HL-60 (cell line): ENCODE measurements around the gene COQ8B.

Experiments
- DNase-seq, 2 experiments: peaks; one replicate each; pipeline ENCODE4 v3.0.0-alpha.2; 2010 to 2020; ENCODE audit warnings: low read depth in 1 of 2, low spot score in 1 of 2
- H3K27ac ChIP-seq: fragments of 250-450 bp; sonication (Bioruptor Pico); replicated peaks from 2 replicates; pipeline ENCODE4 v1.5.1; 2020; ENCODE audit warnings: mild to moderate bottlenecking, moderate library complexity
- H3K27me3 ChIP-seq: fragments of 250-450 bp; sonication (Bioruptor Pico); 2 replicates; pipeline ENCODE4 v1.5.1; 2021; ENCODE audit warnings: mild to moderate bottlenecking, moderate library complexity; ENCODE audit not compliant: insufficient read depth, poor library complexity, severe bottlenecking
- H3K4me3 ChIP-seq: replicated peaks from 2 replicates; pipeline ENCODE4 v1.5.1; 2011; ENCODE audit warnings: mild to moderate bottlenecking, control low read depth, low read length; ENCODE audit not compliant: insufficient read depth
- GABPA ChIP-seq: IDR thresholded peaks from 2 replicates; pipeline ENCODE4 v1.6.1; 2012; ENCODE audit warnings: low read depth
- POLR2AphosphoS5 ChIP-seq: IDR thresholded peaks from 2 replicates; pipeline ENCODE4 v1.6.1; 2012; ENCODE audit warnings: low read depth
- SPI1 ChIP-seq: IDR thresholded peaks from 2 replicates; pipeline ENCODE4 v1.6.1; 2012; ENCODE audit warnings: low read depth, mild to moderate bottlenecking, borderline replicate concordance
- TF ChIP-seq, protein P1 (sequence below): IDR thresholded peaks from one replicate; pipeline ENCODE4 v1.5.1; 2011; ENCODE audit warnings: low read length, control low read depth, inconsistent platforms; ENCODE audit not compliant: insufficient read depth
- TF ChIP-seq, protein P2 (sequence below): IDR thresholded peaks from 2 replicates; pipeline ENCODE4 v1.6.1; 2012; ENCODE audit warnings: low read depth; ENCODE audit not compliant: insufficient replicate concordance

The COQ8B gene

GRCh38 chr19:40646743-40647254, 69.9 kb downstream of the COQ8B start:
- Histone ChIP-seq H3K4me3 (no peak overlapping the region), H3K27me3 (no peaks in the 10 kb centered on the region), H3K27ac (no peak overlapping the region)
- TF ChIP-seq, protein P1, sequence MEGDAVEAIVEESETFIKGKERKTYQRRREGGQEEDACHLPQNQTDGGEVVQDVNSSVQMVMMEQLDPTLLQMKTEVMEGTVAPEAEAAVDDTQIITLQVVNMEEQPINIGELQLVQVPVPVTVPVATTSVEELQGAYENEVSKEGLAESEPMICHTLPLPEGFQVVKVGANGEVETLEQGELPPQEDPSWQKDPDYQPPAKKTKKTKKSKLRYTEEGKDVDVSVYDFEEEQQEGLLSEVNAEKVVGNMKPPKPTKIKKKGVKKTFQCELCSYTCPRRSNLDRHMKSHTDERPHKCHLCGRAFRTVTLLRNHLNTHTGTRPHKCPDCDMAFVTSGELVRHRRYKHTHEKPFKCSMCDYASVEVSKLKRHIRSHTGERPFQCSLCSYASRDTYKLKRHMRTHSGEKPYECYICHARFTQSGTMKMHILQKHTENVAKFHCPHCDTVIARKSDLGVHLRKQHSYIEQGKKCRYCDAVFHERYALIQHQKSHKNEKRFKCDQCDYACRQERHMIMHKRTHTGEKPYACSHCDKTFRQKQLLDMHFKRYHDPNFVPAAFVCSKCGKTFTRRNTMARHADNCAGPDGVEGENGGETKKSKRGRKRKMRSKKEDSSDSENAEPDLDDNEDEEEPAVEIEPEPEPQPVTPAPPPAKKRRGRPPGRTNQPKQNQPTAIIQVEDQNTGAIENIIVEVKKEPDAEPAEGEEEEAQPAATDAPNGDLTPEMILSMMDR, result no peak
- TF ChIP-seq GABPA (no peak), POLR2AphosphoS5 (no peak), SPI1 (no peak)
- TF ChIP-seq, protein P2, sequence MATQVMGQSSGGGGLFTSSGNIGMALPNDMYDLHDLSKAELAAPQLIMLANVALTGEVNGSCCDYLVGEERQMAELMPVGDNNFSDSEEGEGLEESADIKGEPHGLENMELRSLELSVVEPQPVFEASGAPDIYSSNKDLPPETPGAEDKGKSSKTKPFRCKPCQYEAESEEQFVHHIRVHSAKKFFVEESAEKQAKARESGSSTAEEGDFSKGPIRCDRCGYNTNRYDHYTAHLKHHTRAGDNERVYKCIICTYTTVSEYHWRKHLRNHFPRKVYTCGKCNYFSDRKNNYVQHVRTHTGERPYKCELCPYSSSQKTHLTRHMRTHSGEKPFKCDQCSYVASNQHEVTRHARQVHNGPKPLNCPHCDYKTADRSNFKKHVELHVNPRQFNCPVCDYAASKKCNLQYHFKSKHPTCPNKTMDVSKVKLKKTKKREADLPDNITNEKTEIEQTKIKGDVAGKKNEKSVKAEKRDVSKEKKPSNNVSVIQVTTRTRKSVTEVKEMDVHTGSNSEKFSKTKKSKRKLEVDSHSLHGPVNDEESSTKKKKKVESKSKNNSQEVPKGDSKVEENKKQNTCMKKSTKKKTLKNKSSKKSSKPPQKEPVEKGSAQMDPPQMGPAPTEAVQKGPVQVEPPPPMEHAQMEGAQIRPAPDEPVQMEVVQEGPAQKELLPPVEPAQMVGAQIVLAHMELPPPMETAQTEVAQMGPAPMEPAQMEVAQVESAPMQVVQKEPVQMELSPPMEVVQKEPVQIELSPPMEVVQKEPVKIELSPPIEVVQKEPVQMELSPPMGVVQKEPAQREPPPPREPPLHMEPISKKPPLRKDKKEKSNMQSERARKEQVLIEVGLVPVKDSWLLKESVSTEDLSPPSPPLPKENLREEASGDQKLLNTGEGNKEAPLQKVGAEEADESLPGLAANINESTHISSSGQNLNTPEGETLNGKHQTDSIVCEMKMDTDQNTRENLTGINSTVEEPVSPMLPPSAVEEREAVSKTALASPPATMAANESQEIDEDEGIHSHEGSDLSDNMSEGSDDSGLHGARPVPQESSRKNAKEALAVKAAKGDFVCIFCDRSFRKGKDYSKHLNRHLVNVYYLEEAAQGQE, result no peak
- DNase-seq, result no peak

DNA sequence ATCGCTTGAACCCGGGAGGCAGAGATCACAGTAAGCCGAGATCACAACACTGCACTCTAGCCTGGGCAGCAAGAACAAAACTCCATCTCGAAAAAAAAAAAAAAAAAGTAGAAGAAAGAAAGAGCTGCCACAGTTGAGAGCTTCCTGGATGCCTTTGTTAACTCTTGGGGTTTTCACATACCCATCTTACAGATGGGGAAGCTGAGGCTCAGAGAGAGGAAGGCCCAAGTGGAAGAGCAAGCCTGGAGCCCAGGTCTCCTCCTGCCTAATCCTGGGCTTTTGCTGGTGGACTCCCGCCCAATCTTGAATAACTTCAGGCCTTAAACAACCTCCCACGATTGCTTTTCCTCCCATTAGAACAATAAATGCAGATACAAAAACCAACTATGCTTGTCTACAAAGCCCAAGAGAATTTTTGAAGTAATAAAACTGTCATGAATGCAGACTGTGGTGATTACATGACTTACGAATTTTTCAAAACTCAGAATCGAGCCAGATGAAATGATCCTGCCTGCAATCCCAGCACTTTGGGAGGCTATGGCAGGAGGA, 73.9 kb downstream of the COQ8B start:
- Histone ChIP-seq H3K27ac (no peak overlapping the region), H3K27me3 (no peaks in the 10 kb centered on the region), H3K4me3 (no peak overlapping the region)
- TF ChIP-seq POLR2AphosphoS5, result no peak
- TF ChIP-seq, protein P1, result no peak
- TF ChIP-seq GABPA, result no peak
- TF ChIP-seq, protein P2, result no peak
- TF ChIP-seq SPI1, result no peak
- no peak for DNase-seq

DNA sequence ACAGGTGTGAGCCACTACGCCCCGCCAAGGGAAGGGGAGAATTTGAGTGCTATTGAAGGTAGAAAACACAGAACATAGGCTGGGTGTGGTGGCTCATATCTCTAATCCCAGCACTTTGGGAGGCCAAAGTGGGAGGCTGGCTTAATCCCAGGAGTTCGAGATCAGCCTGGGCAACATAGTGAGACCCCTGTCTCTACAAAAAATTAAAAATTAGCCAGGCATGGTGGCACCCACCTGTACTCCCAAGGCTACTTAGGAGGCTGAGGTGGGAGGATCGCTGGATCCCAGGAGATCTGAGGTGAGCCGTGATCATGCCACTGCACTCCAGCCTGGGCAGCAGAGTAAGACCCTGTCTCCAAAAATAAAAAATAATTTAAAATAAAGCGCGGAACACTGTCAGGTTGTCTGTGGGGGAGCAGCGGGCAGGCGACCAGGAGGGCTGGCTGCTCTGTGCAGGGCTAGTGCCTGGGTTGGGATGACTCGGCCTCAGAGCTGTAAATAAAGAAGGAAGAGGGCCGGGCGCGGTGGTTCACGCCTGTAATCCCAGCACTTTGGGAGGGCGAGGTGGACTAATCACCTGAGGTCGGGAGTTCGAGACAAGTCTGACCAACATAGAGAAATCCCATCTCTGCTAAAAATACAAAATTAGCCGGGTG, 74.5 kb downstream of the COQ8B start:
- Histone ChIP-seq H3K27me3 (no peaks in the 10 kb centered on the region), H3K27ac (no peak overlapping the region), H3K4me3 (no peak overlapping the region)
- TF ChIP-seq POLR2AphosphoS5 (no peak), SPI1 (no peak), GABPA (no peak)
- TF ChIP-seq, protein P2, result no peak
- TF ChIP-seq, protein P1, result no peak
- DNase-seq, result no peak
